GM18502 (cell line): Measurements from ENCODE around the gene PPM1J.
A peak's percentile ranks its signal among the peaks of the same experiment; 100 is the strongest.
"Not testable (repeated sequence)": the region's sequence is repeated elsewhere in the genome, so short reads cannot be mapped to it uniquely, and the experiment has no call there.

Source experiments
- ATAC-seq: cut with Tn5 transposase; IDR thresholded peaks from one replicate; pipeline ENCODE4 v1.9.1; 2021; ENCODE audit warnings: mild to moderate bottlenecking; ENCODE audit not compliant: unreplicated experiment, poor library complexity

PPM1J gene, protein sequence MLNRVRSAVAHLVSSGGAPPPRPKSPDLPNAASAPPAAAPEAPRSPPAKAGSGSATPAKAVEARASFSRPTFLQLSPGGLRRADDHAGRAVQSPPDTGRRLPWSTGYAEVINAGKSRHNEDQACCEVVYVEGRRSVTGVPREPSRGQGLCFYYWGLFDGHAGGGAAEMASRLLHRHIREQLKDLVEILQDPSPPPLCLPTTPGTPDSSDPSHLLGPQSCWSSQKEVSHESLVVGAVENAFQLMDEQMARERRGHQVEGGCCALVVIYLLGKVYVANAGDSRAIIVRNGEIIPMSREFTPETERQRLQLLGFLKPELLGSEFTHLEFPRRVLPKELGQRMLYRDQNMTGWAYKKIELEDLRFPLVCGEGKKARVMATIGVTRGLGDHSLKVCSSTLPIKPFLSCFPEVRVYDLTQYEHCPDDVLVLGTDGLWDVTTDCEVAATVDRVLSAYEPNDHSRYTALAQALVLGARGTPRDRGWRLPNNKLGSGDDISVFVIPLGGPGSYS

GRCh38 chr1:112715264-112716053 lies at the start of gene PPM1J:
PPM1J (minus strand) TSS chr1:112715332; CDS start chr1:112715301, 31 bp downstream.
- peak; percentile 79 for ATAC-seq

DNA sequence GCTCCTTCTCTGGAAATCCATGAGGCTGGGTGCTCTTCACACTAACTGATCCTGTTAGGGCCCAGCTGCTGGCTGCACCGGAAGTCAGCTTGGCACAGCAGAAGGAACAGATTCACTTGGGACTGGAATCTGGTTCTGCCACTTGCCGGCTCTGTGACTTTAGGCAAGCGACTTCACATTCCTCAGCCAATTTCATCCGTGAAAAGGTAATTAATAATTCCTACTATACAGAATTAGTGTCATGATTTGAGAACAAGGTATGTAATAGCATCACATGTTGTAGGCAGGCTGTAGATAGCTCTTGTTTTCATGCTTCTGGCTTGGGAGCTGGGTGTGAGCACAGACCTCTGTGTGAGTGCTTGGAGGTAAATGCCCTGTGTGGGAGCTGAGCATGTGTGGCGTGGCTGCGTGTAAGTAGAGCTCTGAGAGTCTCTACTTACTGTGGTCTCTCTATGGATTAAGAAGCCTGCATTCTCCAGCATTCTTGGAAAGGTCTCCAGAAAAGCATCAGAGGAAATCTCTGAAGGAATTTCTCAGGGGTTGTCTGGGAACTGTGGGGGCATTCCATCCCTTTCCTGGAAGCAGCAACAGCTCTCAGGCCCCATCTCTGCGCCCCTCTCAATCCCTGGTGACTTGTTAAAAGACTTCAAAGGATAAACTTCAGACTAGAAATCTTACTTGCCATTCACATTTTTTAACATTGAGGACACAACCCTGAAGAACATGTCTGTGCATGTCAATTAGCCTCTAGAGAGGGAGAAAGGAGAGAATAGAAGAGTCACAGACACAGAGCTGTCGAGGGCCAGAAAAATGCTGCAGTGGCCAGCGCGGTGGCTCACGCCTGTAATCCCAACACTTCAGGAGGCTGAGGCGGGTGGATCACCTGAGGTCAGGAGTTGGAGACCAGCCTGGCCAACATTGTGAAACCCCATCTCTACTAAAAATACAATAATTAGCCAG lies 47.7 kb upstream of the PPM1J start:
- no peak for ATAC-seq

- no peak for ATAC-seq
These were observed 46.8 kb upstream of the PPM1J start for GRCh38 chr1:112761714-112762480.

- ATAC-seq, result no peak
These were observed 44.1 kb upstream of the PPM1J start for GRCh38 chr1:112759228-112759627.

- no peak for ATAC-seq
These were observed 39.0 kb upstream of the PPM1J start for GRCh38 chr1:112754116-112754628.

DNA sequence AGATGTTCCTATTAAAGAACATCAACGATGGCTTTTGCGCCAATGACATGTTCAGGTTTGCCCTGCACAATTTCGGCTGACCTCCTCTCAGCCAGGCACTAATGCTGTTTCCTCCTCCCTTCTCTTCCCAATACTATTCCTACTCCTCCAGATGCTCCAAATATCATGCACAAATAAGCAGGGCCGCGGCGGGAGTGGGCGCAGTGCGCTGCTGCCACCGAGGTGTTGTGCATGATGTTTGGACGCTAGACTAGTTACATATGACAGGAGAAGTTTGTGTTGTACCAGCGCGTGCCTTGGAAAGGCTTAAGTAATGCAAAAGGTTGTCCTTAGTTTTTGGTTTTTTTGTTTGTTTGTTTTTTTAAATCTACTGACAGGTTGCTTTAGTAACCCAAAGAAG lies 33.3 kb upstream of the PPM1J start:
- no peak for ATAC-seq

- ATAC-seq, result no peak
These were observed 29.0 kb upstream of the PPM1J start for GRCh38 chr1:112744009-112744578.

DNA sequence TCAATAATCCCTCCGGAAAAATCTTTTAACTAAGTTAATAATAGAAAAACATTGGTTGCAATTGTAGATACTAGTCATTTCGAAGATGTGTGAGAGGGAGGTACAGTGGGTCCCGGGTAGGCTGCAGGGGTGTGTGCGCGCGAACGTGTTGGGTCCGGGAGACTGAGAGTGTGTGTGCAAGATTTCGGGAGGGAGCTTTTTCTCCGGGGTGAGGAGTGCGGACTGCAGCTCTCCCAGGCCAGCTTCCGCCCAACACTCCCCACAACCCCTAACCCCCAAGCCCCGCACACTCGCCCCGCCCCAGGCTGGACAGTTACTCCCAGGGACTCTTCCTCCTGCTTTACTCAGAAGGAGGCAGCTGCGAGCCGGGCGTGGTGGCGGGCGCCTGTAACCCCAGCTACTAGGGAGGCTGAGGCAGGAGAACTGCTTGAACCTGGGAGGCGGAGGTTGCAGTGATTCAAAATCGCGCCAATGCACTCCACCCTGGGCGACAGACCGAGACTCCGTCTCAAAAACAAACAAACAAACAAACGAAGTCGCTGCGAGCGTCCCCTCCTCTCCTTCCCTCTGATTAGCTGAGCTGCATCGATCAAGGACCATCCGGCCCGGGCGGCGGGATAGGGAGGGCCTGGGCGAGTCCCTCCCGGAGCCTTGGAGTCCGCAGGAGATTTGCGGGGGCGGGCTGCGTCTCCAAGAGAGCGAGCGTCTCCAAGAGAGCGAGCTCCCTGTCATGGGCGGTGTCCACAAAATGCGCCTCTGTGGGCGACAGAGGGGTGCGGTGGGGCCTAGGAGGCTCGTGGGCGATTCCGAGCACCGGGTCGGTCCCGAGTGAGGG lies 28.3 kb upstream of the PPM1J start:
- ATAC-seq, result no peak

DNA sequence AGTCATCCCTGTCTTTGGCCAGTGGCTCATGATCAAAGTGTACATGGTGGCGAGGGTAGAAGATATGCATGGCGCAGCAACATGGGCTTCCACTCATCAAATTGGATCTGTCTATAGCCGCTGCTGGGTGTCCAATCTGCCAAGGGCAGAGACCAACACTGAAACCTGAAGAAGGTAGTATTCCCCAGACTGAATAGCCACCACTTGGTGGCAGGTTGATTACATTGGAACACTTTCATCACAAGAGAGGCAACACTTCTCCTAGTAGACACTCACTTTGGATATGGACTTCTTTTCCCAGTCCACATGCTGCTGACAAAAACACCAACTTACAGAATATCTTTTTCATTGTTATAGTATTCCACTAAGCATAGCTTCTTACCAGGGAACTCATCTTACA lies 22.4 kb upstream of the PPM1J start:
- ATAC-seq, result no peak

DNA sequence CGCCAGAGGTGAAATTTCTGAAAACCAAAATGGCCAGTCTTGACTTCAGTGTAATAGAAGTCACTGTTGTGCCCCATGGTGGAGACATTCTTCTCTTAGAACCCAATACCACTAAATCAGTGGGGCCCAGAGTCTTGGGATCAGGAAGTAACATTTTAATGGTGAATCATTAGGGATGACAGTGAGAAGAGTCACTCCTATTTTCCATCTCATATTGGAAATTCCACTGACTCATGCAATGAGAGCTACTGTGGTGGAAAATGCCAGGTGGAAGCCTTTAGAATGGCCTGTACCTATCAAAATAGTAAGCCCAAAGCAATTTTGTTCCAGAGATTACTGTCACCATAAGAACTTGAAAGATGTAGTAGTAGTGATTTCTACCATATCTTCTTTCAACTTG lies 20.6 kb upstream of the PPM1J start:
- no peak for ATAC-seq

DNA sequence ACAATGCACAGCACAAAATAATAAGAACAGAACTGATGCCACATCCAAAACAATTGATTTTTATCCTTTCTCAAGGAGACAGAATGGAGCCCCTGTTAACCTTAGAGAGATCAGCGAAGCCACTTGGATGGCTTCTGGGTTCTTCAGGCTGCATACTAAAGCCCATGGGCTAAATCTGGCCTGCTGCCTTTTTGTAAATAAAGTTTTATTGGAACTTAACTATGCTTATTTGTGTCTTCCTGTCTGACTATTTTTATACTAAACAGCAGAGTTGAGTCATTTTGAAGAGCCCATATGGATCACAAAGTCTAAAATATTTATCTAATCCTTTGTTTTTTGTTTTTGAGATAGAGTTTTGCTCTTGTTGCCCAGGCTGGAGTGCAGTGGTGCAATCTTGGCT lies 16.3 kb upstream of the PPM1J start:
- ATAC-seq, result no peak

DNA sequence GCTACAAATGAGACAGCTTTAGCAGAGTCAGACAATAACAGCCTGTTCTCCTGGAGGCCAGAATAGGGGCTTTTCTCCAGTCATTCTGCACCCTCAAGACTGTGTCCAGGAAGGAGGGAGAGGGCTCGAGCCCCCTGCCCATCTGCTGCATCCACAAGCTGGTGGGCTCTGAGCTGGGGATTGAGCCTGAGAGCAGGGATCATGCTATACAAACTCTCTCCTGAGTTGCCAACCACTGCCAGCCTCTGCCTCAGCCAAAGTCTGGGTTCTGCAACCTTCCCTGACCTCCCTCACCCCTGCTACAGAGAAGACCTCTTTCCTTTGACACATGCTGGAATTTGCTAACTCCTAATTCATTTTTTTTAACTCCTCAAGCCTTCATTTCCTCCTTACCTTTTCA lies 14.8 kb upstream of the PPM1J start:
- ATAC-seq, result no peak

DNA sequence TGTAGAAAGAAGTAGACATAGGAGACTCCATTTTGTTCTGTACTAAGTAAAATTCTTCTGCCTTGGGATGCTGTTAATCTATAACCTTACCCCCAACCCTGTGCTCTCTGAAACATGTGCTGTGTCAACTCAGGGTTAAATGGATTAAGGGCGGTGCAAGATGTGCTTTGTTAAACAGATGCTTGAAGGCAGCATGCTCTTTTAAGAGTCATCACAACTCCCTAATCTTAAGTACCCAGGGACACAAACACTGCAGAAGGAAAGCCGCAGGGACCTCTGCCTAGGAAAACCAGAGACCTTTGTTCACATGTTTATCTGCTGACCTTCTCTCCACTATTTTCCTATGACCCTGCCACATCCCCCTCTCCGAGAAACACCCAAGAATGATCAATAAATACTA lies 13.9 kb upstream of the PPM1J start:
- ATAC-seq, result not testable (repeated sequence)

- ATAC-seq, result not testable (repeated sequence)
These were observed 13.3 kb upstream of the PPM1J start for GRCh38 chr1:112728306-112728971.

DNA sequence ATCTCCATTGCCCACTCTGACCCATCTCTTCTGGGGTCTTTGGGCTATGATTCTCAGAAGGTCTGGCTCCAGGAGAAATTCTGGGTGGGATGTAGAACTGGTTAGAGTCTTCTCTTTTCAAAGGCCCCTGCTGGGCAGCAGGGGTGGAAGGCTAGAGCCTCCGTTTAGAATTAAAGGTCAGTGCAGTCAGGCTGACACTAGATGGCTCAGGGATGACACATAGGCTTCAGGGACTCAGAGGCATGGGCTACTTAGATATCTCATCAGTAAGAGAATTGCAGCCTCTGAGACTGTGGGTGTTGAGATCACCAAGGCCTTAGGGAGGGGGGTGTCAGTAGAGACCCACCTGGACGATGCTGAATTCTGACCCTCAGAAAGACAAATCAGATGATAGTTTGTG lies 12.6 kb upstream of the PPM1J start:
- ATAC-seq, result no peak

GRCh38 chr1:112724240-112724639 lies 9.1 kb upstream of the PPM1J start:
- ATAC-seq, result not testable (repeated sequence)

- no peak for ATAC-seq
These were observed 8.3 kb upstream of the PPM1J start for GRCh38 chr1:112723511-112723839.
